GM12892 (cell line): ENCODE results near the gene ARL6IP4.

Source experiments
- POLR2A ChIP-seq: IDR thresholded peaks from 2 replicates; pipeline ENCODE4 v1.6.1; 2011; ENCODE audit warnings: low read depth, low read length, control low read depth
- POLR2AphosphoS5 ChIP-seq: IDR thresholded peaks from 2 replicates; pipeline ENCODE4 v1.6.1; 2011; ENCODE audit warnings: low read depth, low read length, control low read depth
- TAF1 ChIP-seq: IDR thresholded peaks from 2 replicates; pipeline ENCODE4 v1.6.1; 2011; ENCODE audit warnings: low read depth, mild to moderate bottlenecking, control low read depth, low read length, borderline replicate concordance

- no peak for TF ChIP-seq POLR2AphosphoS5
- no peak for TF ChIP-seq POLR2A
- TF ChIP-seq TAF1, result no peak
Observed at GRCh38 chr12:123026094-123026853, 45.8 kb downstream of the ARL6IP4 start.
